HepG2 (cell line): ENCODE measurements around the gene QRFPR. TPM values are rescaled to one million over a fixed set of nuclear protein-coding genes. Genes with fewer than 3 reads are reported as not detected.

Source experiments
- ATAC-seq: fragments of 200-7000 bp; cut with Tn5 transposase; 3 replicates; pipeline ENCODE4 v1.9.1; 2020; ENCODE audit warnings: mild to moderate bottlenecking, moderate library complexity
- Bru-seq: library from RNA; stranded (reverse); fragments of 400-500 nt; gene quantifications from one replicate; lab custom pipeline; 2021; lab: Mats Ljungman, UMichigan
- BruChase-seq, 2 experiments: library from RNA; stranded (reverse); fragments of 400-500 nt; gene quantifications; one replicate each; lab custom pipeline; 2021; lab: Mats Ljungman, UMichigan
- BruUV-seq: library from RNA; stranded (reverse); fragments of 400-500 nt; replicated peaks from 2 replicates; lab custom pipeline; 2021; lab: Mats Ljungman, UMichigan
- CTCF ChIA-PET: fragments of 300-600 bp; formaldehyde crosslinking; extraction: SDS; loops from one replicate; lab custom pipeline; 2021; ENCODE audit warnings: low total read pairs, inconsistent platforms, low intra/inter-chr PET ratio; lab: Yijun Ruan, JAX
- POLR2A ChIA-PET: fragments of 350-600 bp; sonication (Branson Sonifier 250); formaldehyde crosslinking; loops from one replicate; lab custom pipeline; 2020; ENCODE audit warnings: antibody characterized with exemption, inconsistent platforms; lab: Yijun Ruan, JAX
- DNase-seq: peaks from one replicate; pipeline ENCODE4 v3.0.0-alpha.2; 2015; ENCODE audit warnings: low spot score
- FAIRE-seq: peaks from 3 replicates; lab custom pipeline; 2011; peaks lifted over from hg19 to GRCh38; lab: Jason Lieb, UNC
- H2AFZ ChIP-seq: one replicate; pipeline ENCODE4 v1.6.1; 2011; ENCODE audit warnings: low read length, inconsistent platforms
- H3K27ac ChIP-seq: fragments of 300-600 bp; 3 replicates; pipeline ENCODE4 v1.8.0; 2011; ENCODE audit warnings: mixed run types, mild to moderate bottlenecking, mixed read lengths, low read length, inconsistent platforms; ENCODE audit not compliant: insufficient read depth; ENCODE audit errors: extremely low read length
- H3K27me3 ChIP-seq, 2 experiments: fragments of 200-600 bp in 1 of 2; 2 replicates in 1 of 2; 3 replicates in 1 of 2; pipeline versions ENCODE4 v1.6.0 to v1.8.0; 2011; ENCODE audit warnings: low read length in 2 of 2, mild to moderate bottlenecking in 2 of 2, moderate library complexity in 2 of 2, inconsistent platforms in 1 of 2; ENCODE audit not compliant: insufficient read depth in 2 of 2, control insufficient read depth in 1 of 2
- H3K36me3 ChIP-seq, 2 experiments: fragments of 200-600 bp in 1 of 2; replicated peaks in 1 of 2; 2 replicates in 1 of 2; 3 replicates in 1 of 2; pipeline versions ENCODE4 v1.5.1 to v1.8.0; 2011; ENCODE audit warnings: low read length in 2 of 2, inconsistent platforms in 1 of 2; ENCODE audit not compliant: insufficient read depth in 2 of 2, control insufficient read depth in 1 of 2
- H3K4me1 ChIP-seq: 2 replicates; pipeline ENCODE4 v1.5.1; 2012; ENCODE audit warnings: low read length, inconsistent platforms; ENCODE audit not compliant: insufficient read depth
- H3K4me2 ChIP-seq: 2 replicates; pipeline ENCODE4 v1.6.0; 2011; ENCODE audit warnings: low read depth, low read length, inconsistent platforms
- H3K4me3 ChIP-seq, 3 experiments: fragments of 200-600 bp in 1 of 3; sonication (generic), shearing (Covaris generic) in 1 of 3; replicated peaks in 1 of 3; 2 replicates each; pipeline ENCODE4 v1.5.1; 2011 to 2016; ENCODE audit warnings: low read length in 3 of 3, inconsistent platforms in 2 of 3, low read depth in 2 of 3, mild to moderate bottlenecking in 2 of 3, control low read depth in 1 of 3, mixed read lengths in 1 of 3; ENCODE audit not compliant: insufficient read depth in 1 of 3
- H3K79me2 ChIP-seq: one replicate; pipeline ENCODE4 v1.6.1; 2011; ENCODE audit warnings: low read length, inconsistent platforms; ENCODE audit not compliant: insufficient read depth
- H3K9ac ChIP-seq: 2 replicates; pipeline ENCODE4 v1.6.0; 2011; ENCODE audit warnings: mild to moderate bottlenecking, low read depth, low read length, inconsistent platforms; ENCODE audit not compliant: insufficient read depth
- H3K9me3 ChIP-seq: 2 replicates; pipeline ENCODE4 v1.5.1; 2012; ENCODE audit warnings: mild to moderate bottlenecking, low read length
- H4K20me1 ChIP-seq: 2 replicates; pipeline ENCODE4 v1.6.0; 2011; ENCODE audit warnings: inconsistent platforms, mild to moderate bottlenecking, low read length, moderate library complexity; ENCODE audit not compliant: insufficient read depth
- CEBPB ChIP-seq: IDR thresholded peaks from 2 replicates; pipeline ENCODE4 v1.6.1; 2011; ENCODE audit warnings: low read depth, low read length, improper control_type of control experiment, borderline replicate concordance
- WGBS: methylation state at CpG from one replicate; pipeline ENCODE4 v1.1.6; 2017; ENCODE audit warnings: low lambda C conversion rate; 5-methylcytosine and 5-hydroxymethylcytosine counted together
- in situ Hi-C: cut with HindIII; loops from 2 replicates; pipeline ENCODE4 v1.10.0; 2017; ENCODE audit warnings: low pct_unique_long_range_greater_than_20kb; ENCODE audit not compliant: extremely low pct_ligation_motif_present
- intact Hi-C: fragments of 100-400 bp; cut with micrococcal nuclease; formaldehyde crosslinking; loops from one replicate; pipeline ENCODE4 v1.10.0; 2022; ENCODE audit not compliant: unreplicated experiment
- long read RNA-seq, 2 experiments: library from RNA in 1 of 2; library from polyadenylated mRNA in 1 of 2; stranded (forward) in 1 of 2; unstranded in 1 of 2; transcript quantifications; one replicate each; pipeline ENCODE4 v2.0.0, GENCODE V29; 2019 to 2022
- polyA minus RNA-seq, 3 experiments: library from RNA; depleted of rRNA, polyadenylated mRNA; stranded (reverse); fragments of >200 nt; gene quantifications; 2 replicates each; pipeline ENCODE4 v1.2.3, GENCODE V29; 2011; ENCODE audit warnings: low replicate concordance in 1 of 3
- polyA plus RNA-seq, 8 experiments: library from polyadenylated mRNA; depleted of rRNA in 3 of 8; stranded (reverse) in 7 of 8; unstranded in 1 of 8; fragments of >200 nt; fragmentation: Illumina TruSeq in 4 of 8; extraction: Trizol in 4 of 8; gene quantifications; 2 replicates each; pipeline versions ENCODE4 v1.2.1 to v1.2.3, GENCODE V29; 2011 to 2016; ENCODE audit warnings: low read depth in 4 of 8, missing spikeins in 1 of 8, mixed read lengths in 1 of 8; ENCODE audit not compliant: insufficient read depth in 1 of 8
- total RNA-seq, 5 experiments: library from RNA; depleted of rRNA; stranded (reverse); fragments of >200 nt; fragmentation: Illumina TruSeq; extraction: Trizol; gene quantifications; 2 replicates each; pipeline ENCODE4 v1.2.3, GENCODE V29; 2016; ENCODE audit warnings: low read depth in 1 of 5
- TF ChIP-seq, protein P1 (sequence below): sonication (generic); formaldehyde crosslinking; IDR thresholded peaks from 2 replicates; pipeline ENCODE4 v1.4.0; 2020; ENCODE audit warnings: missing genetic modification reagents

QRFPR gene
- not detected in 2 replicates for total RNA-seq (2016; rRNA removed; fragmentation: Illumina TruSeq; extraction: Trizol)
- total RNA-seq (2016; cell fraction: cytosol; rRNA removed; fragmentation: Illumina TruSeq; extraction: Trizol; ENCODE audit: low read depth) = not detected in 2 replicates
- total RNA-seq (2016; cell fraction: insoluble cytoplasmic fraction; rRNA removed; fragmentation: Illumina TruSeq; extraction: Trizol) = not detected in 2 replicates
- not detected in 2 replicates for total RNA-seq (2016; cell fraction: membrane; rRNA removed; fragmentation: Illumina TruSeq; extraction: Trizol)
- not detected in 2 replicates for total RNA-seq (2016; cell fraction: nucleus; rRNA removed; fragmentation: Illumina TruSeq; extraction: Trizol)
- polyA plus RNA-seq (2011; rRNA removed) = not detected in 2 replicates
- not detected in 2 replicates for polyA plus RNA-seq (2011; cell fraction: cytosol; rRNA removed)
- polyA plus RNA-seq (2011; cell fraction: nucleus; rRNA removed) = not detected in 2 replicates
- polyA plus RNA-seq (2012) = not detected in 2 replicates
- not detected in 2 replicates for polyA plus RNA-seq (2016; cell fraction: cytosol; fragmentation: Illumina TruSeq; extraction: Trizol; ENCODE audit: low read depth)
- polyA plus RNA-seq (2016; cell fraction: insoluble cytoplasmic fraction; fragmentation: Illumina TruSeq; extraction: Trizol; ENCODE audit: low read depth) = not detected in 2 replicates
- not detected in 2 replicates for polyA plus RNA-seq (2016; cell fraction: membrane; fragmentation: Illumina TruSeq; extraction: Trizol; ENCODE audit: low read depth)
- not detected in 2 replicates for polyA plus RNA-seq (2016; cell fraction: nucleus; fragmentation: Illumina TruSeq; extraction: Trizol; ENCODE audit: insufficient read depth, low read depth)
- polyA minus RNA-seq (2011; rRNA and poly(A)+ RNA removed; ENCODE audit: low replicate concordance) = not detected in 2 replicates
- not detected in 2 replicates for polyA minus RNA-seq (2011; cell fraction: cytosol; rRNA and poly(A)+ RNA removed)
- not detected in 2 replicates for polyA minus RNA-seq (2011; cell fraction: nucleus; rRNA and poly(A)+ RNA removed)
- not detected for Bru-seq, nascent RNA
- BruChase-seq, experiment 1, labeled RNA remaining after a 6-hour chase = percentile 2 among the genes with signal in this experiment
- BruChase-seq, experiment 2, labeled RNA remaining after a 2-hour chase = not detected
- long read RNA-seq, experiment 1 = 0 reads
- long read RNA-seq, experiment 2 = 0 reads

GRCh38 chr4:121380776-121381462 lies at the start of gene QRFPR:
TSS of gene QRFPR (minus strand) at chr4:121381018. CDS start at chr4:121380647, 371 bp downstream.
- FAIRE-seq = no peak
- H3K36me3 ChIP-seq = no peaks in the 10 kb centered on the region
- H3K27me3 ChIP-seq = peaks cover 1 to 21% of the 10 kb centered on the region in 2 experiments; a peak in 3 of 5 replicates
- H3K4me1 ChIP-seq = no peaks in the 10 kb centered on the region
- H3K4me3 ChIP-seq = no peak within 1 kb of the TSS
- no peak within 1 kb of the TSS for H3K27ac ChIP-seq
- no peaks in the 10 kb centered on the region for H3K79me2 ChIP-seq
- intact Hi-C loops (no loop called here), in situ Hi-C loops (no loop called here)
- H2AFZ ChIP-seq = no peak within 1 kb of the TSS
- CTCF ChIA-PET = no interaction called here
- TF ChIP-seq, protein P1, sequence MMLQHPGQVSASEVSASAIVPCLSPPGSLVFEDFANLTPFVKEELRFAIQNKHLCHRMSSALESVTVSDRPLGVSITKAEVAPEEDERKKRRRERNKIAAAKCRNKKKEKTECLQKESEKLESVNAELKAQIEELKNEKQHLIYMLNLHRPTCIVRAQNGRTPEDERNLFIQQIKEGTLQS = no peak
- peak; percentile 31; the same call in 1 of the 2 replicates for TF ChIP-seq CEBPB
- TF ChIP-seq, all 625 proteins: peak for 1
- POLR2A ChIA-PET = no interaction called here
- ATAC-seq (no peak), DNase-seq (no peak)
- H4K20me1 ChIP-seq = no peaks in the 10 kb centered on the region
- H3K9ac ChIP-seq = no peak within 1 kb of the TSS
- H3K4me2 ChIP-seq = no peak within 1 kb of the TSS
- WGBS = 46% methylated on average over 23 of the region's 35 CpGs
- no peaks in the 10 kb centered on the region for H3K9me3 ChIP-seq
- no TSS peak for BruUV-seq
